HG03565 (cell line): Measurements from ENCODE around the gene CTSE.

ENCODE experiments used
- ATAC-seq: cut with Tn5 transposase; IDR thresholded peaks from one replicate; pipeline ENCODE4 v1.9.1; 2021; ENCODE audit warnings: mild to moderate bottlenecking, moderate library complexity; ENCODE audit not compliant: unreplicated experiment

CTSE gene

DNA sequence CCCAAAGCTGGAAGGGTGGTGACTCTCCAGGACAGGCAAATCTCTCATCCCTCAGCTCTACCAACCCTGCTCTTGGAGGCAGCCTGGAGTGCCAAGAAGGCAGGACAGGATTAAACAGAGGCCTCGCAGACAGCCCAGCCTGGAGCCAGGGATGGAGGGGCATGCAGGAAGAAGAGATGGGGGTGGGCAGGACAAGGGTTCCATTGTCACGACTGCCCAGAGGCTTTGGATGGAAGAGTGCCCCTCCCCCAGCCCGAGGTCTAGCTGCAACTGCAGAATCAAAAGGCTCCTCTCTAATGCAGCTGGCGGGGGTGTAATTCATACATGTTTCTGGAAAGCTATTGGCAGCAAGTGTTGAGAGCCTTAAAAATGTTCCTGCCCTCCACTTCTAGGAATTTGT, 29.3 kb downstream of the CTSE start:
- no peak for ATAC-seq

DNA sequence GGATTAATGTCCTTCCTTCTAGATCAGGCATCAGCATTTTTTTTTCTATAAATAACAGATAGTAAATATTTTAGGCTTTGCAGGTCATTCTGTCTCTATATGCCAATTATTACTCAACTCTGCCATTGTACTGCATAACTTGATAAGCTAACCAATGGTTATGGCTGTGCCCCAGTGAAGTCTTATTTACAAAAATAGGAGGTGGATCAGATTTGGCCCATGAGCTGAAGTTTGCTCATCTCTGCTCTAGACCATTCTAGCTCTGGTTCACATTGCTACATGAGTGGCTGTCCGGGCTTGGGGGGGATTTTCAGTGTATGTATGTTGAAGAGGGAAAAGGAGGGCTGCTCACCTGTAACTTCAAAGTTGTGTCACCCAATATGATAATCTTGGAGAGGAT, 30.6 kb downstream of the CTSE start:
- ATAC-seq: no peak

DNA sequence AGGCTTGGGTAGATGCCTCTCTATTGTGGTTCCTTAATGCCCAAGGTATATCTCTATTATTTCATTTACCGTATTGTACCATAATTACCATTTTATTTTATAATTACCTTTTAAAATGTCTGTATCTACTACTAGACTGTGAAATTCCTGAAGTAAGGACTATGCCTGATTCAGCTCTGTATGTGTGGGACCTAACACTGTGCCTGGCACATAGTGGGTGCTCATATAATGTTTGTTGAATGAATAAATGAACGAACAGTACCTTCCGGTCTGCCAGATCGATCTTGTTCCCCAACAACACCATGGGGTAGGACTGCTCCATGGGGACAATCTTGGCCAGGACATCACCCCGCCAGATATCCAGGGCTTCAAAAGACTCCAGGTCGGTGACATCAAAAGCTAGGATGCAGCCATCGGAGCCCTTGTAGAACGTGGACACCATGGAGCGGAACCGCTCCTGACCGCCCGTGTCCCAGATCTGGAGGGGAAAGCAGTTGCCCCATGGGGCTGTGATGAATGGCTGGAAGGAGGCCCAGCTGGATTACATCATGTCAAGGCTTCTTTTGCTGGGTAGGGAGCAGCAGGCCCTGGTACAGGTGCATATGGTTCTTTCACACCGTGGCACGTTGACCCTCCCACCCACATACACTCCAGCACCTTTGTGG, 31.3 kb downstream of the CTSE start:
- no peak for ATAC-seq

DNA sequence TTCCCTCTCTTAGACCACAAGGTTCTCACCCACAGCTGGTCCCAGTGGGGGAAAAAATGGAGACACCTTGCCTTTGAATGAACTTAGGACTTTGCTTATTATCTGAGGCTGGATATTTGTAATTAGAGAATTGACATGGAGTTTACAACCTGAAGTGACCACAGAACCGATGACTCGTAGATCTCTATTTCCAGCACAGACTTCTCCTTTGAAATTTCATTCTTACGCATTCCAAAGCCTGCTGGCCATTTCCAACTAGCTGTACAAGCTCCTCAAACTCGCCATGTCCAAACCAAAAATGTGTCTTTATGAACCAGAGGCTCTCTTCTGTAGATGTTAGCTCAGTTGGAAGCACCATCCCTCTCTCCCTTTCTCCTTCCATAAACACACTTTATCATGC, 32.5 kb downstream of the CTSE start:
- no peak for ATAC-seq

DNA sequence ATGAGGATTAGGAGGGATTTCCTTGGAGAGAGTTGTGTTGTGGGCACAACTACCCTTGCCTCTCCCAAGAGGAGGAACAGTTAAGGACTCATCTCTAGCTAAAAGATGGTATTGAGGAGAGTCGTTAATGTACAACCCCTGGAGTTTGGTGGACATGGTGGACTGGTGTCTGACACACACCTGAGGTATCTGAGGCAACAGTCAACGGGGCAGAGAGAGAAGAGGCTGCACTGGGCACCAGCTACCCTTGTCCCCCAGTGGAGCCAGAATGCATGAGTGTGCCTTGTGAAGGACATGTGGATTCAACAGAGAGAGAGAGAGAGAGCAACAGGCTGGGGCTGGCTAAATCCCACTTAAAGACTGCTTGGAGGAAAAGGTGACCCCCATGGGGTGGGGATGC, 33.5 kb downstream of the CTSE start:
- ATAC-seq: no peak

DNA sequence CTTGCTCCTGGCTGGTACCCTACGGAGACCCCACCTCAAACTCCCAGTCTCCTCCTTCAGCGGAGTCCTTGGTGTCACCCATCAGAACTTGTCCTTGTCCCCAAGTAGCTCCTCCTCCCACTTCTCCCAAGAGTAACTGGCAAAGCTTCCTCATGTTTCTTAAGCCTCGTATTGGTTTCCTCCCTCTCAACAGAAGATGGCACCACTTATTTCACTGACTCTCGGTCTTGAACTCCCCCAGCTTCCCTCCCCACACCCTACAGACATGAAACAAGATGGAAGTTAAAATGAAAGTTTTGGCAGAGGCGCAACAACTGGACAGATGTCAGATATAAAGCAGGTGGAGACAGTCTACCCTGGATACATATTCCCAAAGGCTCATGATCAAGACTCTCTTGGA, 33.9 kb downstream of the CTSE start:
- ATAC-seq: no peak

DNA sequence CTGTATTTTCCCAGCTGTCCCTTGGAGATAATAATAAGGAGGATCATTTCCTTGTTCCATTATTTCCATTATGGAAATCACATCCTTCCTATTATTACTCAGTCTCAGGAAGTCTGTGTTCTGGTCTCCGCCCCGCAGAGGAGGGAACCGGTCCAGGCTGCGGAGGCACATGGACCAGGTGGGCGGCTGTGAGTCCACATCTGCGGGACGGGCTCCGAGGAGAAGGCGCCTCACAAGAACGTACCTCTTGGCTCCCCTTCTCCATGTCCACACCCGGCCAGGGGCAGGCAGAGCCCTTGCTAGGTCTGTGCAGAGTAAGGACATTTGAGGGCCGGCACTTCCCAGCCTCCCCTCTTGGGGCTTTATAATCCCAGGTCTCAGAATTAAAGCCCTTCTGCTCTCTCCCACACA, 35.1 kb downstream of the CTSE start:
- no peak for ATAC-seq

DNA sequence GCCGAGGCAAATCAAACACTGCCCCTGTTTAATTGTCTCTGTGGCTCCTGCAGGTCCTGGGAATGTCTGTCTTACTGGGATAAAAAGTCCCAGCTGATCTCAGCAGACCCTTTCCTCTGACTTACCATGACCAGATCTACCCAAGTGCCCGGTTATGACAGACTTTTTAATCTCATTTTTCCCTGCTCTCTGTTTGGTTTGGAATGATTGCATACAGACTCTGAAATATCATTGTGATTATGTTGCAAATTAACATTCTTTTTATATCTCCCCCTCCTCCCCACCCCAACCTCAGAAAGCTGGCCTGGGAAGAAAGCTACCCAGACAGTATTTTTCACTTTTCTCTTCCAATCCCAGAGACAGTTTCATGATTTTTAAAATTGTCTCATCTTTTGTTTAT, 36.8 kb downstream of the CTSE start:
- no peak for ATAC-seq

DNA sequence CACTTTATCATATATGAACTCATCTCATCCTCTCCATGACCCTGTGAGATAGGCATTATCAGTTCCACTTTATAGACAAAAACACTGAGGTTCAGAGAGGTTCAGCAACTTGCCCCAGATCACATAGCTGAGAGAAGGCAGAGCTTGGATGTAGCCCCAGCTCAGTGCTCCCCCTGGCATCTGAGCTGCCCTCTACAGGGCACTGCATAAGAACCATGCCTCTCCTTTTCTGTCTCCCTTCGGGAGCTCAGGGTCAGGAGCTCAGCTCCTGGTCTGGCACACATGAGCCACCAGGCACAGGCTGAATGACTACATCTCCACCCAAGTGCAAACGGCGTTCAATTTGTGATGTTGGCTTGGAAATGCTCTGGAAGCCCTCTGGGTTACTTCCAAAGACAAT, 37.4 kb downstream of the CTSE start:
- no peak for ATAC-seq

DNA sequence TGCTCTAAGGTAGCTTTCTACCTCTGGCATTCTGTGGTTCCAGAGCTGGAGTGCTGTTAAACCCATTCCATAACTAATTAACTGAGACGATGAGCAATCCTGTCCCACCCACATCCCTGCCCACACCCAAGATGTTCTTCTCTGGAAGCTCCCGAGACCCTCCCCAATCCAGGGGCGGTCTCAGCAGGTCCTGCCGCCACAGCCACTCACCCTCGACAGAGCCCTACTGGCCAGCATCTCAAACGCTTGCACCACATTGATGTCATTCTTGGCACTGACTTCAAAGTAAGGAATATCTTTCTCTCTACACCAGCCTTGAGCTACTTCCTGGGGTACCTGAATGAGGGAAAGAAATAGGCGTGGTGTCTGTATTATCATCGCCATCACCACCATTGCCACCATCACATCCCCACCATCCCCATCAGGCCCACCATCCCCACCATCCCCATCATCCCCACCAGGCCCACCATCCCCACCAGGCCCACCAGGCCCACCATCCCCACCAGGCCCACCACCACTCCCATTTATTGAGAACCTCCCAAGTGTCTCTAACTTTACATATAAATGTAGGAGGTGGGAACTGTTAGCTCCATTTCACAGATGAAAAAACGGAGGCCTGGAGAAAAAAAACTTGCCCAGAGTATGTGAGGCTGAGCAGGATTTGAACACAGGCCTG, 38.2 kb downstream of the CTSE start:
- no peak for ATAC-seq

DNA sequence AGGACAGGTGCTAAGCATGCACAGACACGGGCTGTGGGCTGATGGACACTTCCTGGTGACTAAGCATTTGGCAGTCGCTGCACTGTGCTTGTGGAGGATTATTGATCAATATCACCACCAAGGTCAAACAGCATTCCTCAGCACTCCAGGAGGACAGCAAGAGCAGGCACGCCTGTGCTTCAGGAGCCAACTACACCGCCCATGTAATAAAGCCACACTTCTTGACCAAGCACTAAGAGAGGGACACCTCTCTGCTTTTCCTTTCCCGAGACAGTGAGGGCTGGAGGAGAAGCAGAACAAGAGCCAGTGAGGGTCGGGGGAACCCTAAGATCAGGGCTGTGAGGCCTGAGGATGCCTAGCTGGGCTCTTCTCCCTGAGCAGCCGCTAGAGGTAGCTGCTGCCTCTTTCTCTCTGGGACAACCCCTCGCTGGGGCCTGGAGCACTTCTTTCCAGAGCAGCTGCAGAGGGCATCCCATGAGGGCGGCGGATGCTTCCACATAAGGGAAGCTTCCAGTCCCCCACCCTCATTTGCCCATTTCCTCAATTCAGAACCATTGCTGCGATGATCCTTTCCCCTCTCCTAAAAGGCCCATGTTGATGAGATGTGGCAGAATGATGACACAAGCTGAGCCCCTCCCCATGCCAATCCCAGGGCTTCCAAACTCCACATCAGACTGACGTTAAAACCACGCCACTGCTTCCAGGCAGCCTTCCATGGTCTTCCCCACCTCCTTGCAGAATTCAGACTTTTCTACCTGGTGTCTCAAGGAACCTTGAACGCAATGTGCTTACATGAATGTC, 39.6 kb downstream of the CTSE start:
- ATAC-seq: no peak

DNA sequence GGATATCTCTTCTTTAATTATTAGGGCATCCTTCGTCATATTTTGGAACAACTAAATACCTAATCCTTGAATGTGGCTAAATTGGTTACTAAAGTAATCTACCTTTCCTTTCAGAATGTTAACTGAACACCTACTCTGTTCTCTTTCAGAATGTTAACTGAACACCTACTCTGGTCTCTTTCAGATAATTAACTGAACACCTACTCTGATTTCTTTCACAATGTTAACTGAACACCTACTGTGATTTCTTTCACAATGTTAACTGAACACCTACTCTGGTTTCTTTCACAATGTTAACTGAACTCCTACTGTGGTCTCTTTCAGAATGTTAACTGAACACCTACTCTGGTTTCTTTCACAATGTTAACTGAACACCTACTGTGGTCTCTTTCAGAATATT, 42.4 kb downstream of the CTSE start:
- ATAC-seq: no peak

DNA sequence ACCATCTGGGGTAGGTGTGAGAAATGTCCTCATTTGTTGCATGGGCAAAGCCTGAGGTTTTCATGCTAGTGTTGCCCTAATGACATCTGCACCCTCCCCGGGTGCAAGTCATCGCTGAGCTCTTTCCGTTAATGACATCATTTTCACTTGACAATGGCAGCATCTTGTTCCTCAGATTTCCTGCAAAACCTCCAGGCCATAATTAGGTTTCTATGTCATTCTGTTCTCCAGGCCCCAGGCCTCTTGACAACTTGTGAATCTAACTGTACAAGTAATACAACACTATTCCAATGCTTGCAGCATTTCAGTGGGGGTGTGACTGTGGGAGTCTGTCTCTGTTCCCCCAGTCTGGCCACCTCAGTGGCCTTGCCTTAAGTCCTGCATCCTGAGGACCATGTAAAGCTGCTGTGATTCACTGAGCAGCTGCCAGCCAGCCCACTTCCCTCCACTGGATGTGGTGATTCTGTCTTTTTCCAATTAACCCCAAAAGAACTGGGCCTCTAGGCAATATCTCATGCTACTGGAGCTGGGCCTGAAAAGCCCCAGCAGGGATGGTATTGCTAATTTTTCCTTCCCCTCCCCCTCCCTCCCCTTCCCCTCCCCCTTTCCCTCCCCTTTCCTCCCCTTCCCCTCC, 43.3 kb downstream of the CTSE start:
- ATAC-seq: no peak

DNA sequence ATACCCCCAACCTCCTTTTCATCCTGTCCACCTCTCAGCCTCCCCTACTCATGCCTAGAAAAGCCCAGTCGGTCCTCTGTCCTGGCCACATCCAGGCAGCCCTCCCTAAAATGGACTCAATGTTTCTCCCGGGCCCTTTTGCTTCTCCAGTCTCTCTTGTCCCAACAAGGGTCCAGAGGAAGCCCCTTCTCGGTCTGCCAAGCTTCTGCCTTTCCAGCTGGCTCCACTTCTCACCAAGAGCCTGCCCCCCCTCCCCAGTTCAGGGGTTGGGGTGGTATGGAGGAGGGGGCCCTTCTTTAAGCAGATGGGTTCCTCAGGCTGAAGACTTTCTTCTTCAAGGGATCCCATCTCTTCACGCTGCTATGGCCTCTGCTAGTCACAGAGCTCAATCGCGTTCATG, 44.4 kb downstream of the CTSE start:
- ATAC-seq: no peak

DNA sequence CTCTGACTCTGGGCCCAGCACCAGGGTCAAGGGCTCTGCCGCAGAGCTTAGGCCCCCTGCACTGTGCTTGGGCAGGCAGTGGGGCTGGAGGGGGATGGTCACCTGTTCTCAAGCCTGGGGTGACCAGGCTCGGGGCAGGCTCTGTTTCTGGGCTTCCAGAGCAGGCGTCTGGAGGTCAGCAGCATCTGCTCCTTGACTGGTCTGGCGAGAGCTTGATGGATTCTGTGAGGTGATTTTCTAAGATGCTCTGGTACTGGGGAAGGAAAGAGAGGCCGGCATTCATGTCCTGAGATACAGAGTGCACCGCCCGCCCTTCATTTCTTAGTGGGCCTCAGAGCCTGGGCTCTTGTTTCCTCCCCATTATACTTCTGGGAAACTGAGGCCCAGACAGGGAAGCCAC, 45.0 kb downstream of the CTSE start:
- no peak for ATAC-seq

DNA sequence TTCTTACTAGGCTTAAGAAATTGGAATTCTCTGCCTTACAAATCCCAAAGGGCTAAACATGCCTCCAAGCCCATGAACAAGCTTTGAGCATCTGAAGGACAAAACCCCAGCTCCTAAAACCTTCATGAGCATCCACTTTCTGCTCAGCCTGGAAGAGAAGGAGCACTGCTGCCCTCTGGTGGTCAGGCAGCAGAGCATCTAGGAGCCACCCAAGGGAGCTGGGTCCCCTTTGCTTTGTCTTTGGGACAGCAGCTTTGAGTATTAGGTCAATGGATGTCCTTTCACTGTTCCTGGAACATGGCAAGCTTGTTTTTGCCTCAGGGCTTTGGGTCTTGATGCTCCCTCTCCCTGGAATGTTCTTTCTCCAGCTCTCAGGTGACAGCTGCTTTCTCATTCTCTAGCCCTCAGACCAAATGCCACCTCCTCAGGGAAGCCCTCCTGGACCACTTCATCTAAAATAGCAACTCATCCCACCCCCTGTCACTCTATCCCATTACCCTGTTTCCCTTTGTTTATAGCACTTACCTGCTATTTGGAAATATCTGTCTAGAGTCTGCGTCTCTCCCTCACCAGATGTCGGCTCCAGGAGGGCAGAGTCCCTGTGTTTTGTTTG, 46.2 kb downstream of the CTSE start:
- no peak for ATAC-seq

DNA sequence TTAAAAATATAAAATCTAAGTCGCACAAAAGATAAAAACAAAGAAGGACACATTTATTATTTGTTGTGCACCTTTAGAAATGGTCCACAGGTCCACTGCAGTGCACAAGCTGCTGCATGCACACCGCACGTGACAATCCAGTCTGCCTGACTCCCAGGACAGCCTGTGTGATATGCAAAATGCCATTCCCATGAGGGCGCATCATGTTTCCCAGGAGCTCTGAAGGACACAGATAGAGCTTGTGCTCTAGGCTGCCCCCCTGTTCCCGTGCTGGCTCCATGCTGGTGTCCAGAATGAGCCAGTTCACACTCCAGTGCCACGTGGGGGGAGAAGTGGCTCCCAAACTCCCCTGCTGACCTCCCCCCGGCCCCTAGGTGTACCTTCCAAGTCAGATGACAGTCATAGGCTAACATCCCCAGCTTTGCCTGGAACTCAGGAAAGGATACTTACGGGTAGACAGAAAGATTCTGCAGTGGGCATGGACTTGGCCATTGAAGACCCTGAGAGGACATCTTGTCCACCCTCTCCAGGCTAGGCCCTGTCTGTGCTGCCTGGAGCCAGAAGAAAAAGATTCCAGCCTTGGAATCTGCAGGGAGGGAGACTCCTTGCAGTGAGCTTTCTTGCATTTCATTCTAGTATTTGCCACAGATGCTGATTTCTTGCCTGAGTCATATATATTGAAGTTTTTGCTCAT, 46.8 kb downstream of the CTSE start:
- ATAC-seq: no peak

DNA sequence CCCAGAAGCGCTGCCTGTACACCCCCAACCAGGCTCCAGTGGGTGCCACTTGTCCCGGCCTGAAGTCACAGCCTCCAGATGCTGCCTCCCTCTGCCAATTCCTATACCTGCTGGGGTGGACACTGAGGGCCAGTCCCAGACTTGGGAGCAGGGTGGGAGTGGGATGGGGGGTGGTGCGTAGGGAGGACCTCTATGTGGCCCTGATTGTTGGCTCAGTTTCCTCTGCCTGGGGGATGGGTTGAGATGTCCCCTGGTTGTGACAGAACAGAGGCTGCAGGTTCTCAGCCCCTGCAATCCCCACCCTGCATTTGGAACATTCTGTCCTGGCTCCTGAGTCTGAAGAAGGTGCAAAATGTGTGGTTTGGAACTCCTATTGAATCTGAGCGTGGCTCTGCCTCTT, 47.7 kb downstream of the CTSE start:
- ATAC-seq: no peak

DNA sequence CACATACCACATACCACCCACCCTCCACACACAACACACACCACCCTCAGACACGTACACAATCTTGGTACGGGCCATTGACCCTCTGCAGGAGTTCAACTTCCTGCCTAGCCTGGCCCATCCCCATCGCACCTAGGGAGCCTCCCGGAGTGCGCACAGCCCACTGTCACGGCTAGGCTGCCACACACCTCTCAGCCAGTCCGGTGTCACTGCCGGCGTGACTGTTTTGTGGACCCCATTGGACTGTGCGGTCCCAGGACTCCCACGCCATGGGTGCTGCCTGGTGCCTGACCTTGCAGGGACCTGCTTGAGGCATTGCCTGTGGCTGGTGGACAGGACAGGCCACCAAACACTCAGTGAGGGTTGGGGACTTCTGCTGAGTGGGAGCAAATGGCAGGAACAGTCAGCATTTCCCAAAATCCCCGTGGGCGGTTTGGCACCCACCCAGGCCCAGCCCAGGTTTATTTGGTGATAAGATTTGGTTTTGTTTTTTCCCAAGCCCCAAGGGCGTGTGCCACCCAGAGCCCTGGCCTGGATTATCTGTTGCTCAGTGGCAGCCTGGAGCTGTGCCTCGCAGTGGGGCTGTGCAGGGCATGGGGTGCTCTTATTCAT, 48.2 kb downstream of the CTSE start:
- ATAC-seq: no peak

DNA sequence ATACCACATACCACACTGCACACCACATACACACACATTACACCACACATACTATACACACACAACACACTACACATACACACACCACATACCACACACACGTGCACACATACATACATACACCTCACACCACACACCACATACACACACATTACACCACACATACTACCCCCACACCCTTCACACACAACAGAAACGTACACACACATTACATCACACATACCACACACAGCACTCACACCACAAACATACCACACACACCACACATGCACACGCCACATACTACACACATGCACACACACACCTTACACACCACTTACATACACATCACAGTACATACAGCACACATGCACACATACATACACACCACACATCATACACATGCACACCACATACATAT, 49.0 kb downstream of the CTSE start:
- no peak for ATAC-seq
